Colon (tissue), 2 donors: ENCODE measurements around the gene CTBP2.
"Not testable (repeated sequence)": the region's sequence is repeated elsewhere in the genome, so short reads cannot be mapped to it uniquely, and the experiment has no call there.

ENCODE experiments used
- FAIRE-seq: peaks from 2 replicates; lab custom pipeline; 2012; peaks lifted over from hg19 to GRCh38; lab: Jason Lieb, UNC
- donor health status: control.
- donor health status: control.

Gene CTBP2

DNA sequence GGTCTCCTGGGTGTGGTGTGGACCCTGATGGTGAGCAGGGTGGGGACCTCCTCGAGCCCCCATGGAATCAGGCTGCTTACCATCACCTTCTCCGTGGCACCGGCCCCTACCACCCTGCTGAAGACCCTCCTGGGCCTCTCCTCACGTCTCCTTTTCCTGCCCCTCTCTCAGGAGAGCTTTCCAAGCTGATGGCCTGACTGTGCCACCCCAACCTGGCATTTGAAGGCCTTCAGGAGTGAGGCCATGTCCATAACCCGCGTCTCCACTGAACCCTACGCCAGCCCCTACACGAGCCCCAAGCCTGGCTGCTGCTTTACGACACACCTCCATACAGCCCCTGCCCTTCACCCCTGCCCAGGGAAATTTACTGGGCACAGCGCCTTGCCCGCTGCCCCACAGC is 163.1 kb downstream of the CTBP2 start:
- FAIRE-seq: no peak

DNA sequence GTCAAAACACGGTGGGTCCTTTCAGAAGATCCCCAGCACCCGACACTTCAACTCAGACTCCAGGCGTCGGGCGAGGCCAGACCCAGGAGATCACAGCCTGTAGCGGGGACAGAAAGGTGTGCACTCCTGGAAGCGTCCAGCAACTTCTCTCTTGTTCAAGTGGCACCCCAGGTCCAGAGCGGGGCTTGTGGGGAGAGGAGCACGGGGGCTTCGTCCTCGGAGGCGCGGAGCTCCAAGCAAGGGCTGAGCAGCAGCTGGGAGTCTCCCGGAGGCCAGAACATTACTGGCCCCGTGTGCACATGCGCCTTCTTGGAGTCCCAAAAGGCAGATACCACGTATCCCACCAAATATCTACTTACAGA is 163.5 kb downstream of the CTBP2 start:
- FAIRE-seq: no peak

DNA sequence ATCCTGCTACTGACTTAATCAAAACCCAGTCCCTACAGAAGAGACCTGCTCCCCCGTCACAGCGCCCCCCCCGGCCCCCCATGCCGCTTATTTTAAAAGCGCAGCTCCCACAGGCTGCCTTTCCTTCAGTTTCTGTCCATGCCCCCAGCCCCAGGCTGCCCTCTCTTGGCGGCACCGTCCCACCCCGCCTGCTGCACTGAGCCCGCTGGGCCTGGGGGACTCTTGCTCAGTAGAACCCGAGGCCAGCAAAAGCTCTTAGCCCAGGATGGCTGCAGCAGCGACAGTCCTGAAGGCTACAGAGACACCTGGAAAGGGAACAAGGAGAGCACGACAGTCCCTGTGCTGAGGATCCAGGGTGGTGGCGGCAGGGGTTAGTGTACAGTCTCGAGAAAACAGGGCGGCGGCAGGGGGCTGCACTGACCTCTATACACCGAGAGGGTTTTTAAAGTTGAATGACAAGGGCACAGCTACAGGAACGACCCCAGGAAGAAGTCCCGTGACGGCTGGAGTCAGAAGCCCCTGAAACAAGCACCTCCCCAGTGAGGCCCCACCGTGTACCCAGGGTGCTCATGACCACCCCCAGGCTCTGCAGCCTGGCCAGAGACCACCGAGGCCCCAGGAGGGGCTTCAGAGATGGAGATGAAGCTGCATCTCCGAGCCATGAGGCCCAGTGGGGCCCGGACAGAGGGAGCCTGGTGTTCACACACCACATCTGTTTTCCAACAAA is 164.1 kb downstream of the CTBP2 start:
- no peak for FAIRE-seq

DNA sequence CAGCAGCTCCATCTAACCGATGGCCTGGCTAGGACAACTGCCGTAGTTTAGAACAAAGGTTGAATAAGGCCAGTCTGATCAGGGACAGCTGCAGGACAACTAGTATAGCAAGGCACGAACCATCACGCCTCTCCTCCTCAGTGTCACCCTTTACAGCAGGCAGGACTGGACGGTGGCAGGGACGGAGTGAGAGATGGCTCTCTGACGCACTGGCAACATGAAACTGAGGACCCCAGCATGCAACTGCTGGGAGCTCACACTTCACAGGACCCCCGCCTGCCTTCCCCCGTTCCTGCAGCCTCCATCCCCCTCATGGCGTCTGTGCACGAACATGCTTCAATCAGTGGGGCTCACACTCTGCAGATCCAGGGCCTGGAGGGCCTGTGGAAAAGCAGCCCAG is 164.8 kb downstream of the CTBP2 start:
- no peak for FAIRE-seq

DNA sequence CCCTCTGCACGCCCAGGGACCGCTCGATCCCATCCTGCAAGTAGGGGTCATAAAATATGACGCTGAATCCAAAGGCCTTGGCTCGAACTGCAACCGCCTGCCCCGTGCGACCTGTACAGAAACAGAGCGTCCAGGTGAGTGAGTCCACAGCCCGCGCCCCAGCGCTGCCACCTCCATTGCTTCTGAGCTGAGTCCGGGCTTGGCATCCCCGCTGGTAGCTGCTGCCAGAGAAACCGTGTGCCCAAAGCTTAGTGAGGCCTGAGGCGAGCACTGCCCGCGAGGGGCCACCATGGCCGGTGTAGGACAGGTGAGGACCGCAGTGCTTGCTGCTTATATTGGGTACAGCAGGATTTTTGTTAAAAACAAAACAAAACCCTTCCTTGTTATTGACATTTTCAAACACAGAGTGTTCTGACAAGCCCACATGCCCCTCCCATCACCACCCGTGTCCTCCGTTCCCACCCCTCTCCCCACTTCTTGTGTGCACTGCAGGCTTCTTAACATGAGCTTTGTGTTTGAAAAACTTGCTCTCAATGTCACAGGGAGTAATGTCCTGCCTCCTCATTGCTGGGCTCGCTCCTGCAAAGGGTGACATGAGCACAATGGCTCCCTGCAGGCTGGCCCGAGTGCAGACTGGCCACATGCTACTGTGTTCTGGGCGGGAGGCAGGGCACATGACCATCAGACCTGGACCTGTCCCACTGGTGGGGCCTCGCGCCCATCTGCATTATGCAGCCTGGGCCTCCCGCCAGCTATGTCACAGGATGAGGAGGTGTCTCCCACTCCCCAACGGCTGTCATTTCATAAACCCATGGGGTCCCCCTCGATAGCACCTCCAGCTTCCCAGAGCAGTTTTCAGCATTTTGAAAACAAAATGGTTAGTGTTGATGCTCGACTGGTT is 165.5 kb downstream of the CTBP2 start:
- FAIRE-seq: no peak

DNA sequence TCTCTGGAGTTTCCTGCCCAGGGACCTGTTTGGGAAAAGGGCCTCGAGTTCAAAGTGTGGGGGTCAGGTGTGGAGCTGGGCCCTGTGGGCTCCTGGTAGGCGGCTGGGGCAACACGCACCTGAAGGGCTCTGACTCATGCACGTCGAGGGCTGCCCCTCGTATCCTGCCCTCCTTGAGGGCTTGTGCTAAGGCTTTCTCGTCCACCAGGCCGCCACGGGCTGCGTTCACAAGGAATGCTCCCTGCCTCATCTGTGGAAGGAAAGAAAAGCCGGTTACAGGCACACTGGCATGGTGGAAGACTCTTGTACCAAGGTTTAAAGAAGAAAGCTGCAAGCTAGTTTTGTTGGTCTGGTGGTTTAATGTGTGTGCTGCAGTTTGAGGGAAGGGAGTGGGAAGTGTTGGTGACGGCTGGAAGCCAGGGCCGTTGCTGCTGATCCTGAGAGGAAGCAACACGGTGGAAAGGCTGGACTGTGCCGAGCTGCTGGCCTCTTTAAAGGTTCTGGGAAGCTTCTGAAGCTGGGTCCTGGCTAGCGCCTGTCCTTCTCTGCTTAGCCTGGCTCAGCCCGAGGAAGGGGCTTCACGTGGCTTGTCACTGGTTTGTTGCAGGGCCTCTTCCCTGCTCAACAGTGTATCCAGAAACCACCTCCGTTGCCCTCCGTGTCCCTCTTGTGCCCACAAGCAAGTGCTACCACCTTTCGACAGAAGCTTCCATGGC is 166.5 kb downstream of the CTBP2 start:
- FAIRE-seq: no peak

DNA sequence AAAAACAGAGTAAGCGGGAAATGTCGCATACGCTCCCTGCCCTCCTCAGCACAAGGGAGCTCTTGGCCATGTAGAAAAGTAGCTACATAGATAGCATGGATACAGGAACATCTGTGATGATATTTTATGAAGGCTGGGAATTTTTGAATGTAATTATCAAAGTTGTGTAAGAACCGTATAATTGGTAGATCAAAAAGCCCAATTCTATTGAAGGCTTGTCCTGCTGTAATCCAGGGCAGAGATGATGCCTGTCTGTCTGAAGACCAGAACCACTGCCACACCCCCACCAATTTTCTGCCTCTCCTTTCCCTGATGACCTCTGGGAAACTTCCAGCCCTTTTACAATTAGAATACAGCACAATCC is 167.0 kb downstream of the CTBP2 start:
- FAIRE-seq: no peak

DNA sequence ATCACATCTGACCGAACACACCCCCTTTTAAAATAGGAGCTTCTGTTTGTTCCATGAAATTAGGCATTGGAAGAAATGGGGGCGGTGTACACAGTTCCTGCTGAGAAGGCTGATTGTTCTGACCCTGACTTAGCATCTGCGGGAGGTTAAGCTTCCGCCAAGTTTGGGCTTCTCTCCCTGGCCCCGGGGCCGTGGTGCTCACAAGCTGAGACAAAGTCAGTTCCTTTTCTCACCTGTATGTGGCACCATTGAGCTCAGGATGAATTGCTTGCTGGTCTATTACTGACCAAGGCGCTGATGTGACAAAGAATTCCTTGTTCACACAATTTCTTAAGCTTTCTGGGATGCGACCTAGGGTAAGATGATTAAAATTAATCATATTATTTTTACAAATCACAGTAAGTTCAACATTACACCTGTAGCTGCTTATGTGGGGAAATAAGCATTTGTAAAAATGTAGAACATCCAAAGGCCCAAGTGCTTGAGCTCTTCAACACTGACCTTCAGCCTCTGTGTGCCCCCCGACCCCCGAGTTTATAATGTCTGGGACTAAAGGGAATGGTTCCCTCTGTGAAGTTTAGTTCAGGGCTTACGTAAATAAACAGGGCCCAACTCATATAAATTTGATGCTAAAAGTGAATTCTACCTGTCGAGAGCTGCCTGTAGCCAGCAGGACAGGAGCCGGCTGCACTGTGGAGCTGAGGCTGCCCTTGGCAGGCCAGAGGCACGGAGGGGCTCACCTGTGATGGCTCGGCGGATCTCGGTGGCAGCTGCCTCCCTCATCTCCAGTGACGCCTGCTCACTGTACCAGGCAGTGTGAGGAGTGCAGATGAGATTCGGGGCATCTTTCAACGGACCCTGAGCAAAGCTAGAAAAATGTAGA is 167.7 kb downstream of the CTBP2 start:
- FAIRE-seq: no peak

DNA sequence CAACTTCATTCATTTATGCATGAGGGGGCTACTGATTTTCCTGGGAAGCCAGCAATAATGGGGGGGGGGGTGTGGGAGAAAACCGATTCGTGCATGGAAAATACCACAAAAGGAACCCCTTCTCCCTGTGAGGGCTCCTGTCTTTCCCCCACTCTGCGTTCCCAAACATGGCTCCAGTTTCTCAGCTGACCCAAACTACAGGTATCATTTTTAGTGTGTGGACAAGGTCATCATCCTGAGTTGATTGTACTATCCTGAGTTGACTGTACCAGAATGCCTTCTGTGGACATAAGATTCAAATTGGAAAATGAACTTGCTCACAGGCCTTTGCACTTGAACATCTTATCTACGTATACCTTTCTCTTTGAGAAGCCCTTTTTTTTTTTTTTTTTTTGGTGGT is 168.5 kb downstream of the CTBP2 start:
- no peak for FAIRE-seq

DNA sequence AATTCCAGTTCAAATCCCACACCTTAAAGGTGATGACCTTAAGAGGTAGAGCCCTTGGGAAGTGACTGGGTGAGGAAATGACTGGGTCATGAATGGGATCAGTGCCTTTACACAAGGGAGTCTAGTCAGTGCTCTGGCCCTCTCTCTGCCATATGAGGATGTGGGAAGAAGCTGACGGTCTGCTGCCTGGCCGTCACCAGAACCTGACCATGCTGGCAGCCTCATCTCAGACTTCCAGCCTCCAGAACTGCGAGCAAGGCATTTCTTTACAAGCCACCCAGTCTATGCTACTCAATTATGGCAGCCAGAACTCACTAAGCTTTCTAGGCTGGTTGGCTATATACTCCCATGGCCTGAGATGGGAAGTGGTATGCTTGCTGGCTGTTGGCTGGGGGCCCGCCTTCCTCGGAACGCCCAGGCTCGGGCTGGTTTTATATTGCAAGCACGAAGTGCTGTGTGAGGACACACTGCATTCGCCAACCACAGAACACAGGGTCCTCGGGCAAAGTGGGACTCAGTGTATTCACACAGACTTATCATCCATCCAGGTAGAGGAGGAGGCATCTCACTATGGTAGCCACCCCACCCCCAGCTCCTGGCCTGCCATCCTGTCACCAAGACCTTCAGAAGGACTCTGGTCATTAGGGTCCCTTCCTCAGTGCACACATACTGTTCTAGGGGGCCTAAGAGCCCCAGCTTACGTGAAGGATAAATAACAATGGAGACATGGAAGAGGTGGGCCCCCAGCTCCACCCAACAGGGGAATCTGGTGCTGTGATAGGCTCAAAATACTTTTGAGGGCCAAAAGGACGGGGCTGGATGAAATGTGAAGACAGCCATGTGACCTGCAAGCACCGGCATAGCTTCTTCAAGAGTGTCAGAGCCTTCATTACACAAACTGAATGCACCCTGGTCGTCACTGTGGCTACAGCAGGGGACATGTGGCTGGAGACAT is 169.4 kb downstream of the CTBP2 start:
- no peak for FAIRE-seq

DNA sequence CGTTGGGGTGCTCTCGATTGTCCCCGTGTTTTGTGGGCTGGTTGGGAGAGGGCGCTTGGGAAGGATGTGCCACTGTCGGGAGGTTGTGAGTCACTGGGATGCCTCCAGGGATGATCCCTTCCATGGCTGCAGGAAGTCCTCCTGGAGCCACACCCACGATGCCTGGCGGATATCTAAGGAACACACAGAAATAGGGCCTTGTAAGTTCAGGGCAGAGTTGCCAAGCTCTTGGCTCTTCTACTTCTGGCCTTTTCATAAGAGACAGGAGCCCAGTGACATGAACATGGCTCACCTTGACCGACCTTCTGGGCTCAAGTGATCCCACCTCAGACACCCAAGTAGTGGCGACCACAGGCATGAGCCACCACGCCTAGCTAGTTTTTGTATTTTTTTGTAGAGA is 170.8 kb downstream of the CTBP2 start:
- no peak for FAIRE-seq

DNA sequence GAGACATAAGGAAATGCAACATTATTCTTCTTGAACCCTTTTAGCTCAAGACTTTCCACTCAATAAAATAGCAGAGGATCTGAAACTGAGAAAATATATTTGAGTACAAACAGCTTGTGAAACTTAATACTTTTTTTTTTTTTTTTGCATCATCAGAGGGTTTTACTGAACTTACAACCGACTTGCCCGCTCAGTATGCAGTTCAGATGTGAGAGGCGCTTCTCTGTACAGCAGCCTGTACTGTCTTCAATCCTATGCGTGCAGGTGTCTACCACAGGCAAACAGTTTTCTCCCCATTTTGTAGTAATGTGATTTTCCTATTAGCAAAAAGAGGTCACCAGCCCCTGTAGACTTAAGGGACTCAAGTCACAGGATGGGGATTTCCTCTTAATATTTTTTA is 171.6 kb downstream of the CTBP2 start:
- FAIRE-seq: not testable (repeated sequence)

DNA sequence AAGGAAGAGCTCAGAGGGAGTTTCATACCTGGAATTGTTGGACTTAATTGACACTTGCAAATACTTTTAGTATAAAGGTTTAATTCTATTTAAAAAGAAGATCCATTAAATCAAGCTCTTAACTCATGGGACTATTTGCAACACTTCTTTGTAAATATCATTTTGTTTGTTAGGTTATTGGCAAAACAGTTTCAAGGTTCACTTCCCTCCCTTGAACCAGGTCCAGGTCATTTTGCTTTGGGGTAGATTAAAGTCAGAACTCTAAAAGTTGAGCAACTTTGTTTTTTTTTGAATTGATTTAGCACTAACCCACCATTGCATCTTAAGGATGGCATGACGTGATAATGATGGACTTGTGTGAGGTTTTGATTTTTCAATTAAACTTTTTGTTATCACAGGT is 172.6 kb downstream of the CTBP2 start:
- no peak for FAIRE-seq

DNA sequence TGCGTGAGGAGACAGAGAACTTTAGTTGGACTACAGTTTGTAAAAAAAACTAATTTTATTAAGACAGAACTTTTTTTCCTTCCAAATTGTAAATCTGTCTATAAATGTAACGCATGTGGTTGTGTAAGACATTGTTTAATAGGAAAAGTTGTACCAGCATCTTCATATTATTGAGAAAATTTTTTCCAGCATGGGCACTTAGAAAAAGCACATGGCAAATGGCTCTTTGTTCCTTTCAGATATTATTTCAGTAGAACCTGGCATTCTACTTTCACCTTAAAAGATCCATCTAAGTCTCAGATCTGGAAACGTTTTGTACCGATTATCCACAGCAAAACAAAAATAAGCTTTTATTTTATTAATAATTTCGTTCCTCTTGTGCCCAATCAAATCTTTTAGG is 175.2 kb downstream of the CTBP2 start:
- FAIRE-seq: no peak

DNA sequence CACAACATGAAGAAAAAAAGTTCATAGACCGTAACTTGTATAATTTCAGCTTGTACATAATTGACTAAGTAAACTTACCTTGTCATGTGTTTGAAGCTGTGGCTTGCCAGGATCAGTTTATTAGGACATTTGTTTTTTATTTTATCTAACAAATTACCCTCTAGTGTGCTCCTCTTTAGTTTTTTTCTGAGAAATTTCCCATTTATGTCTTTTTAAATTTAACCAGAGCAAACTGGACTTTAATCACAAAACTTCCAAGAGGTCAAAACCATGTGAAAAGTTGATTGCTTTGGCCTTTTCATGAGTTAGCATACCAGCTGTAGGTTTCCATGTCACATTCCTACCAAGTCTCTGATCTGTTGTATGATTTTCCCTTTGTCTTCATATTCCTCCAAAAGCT is 176.0 kb downstream of the CTBP2 start:
- FAIRE-seq: no peak

DNA sequence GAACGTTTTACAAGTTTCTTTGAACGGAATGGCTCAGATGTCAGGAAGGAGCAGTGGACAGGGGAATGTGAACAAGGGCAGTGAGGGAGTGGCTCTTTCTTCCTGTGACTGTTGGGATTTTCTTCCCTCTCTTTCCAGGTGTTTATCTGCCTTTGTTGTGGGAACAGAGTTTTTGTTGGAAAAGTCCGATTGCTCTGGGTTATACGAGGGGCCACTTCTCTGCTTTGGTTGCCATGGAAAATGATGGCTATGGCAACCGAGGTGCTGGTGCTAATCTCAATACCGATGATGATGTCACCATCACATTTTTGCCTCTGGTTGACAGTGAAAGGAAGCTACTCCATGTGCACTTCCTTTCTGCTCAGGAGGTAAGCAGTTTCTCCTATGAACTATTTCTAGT is 177.0 kb downstream of the CTBP2 start:
- no peak for FAIRE-seq

DNA sequence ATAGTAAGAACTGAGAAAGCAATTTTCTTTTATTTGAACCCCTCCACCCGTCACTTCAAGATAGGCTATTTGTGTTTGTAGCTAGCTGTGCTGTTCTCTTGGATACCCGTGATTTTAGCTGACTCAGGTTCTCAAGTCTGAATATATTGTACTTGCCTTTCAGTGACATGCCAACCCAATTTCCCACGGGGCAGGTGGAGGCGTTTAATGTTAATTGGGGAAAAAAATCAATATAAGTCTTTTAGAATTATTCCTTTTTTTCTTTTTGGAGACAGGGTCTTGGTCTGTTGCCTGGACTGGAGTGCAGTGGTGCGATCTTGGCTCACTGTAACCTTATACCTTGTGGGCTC is 182.0 kb downstream of the CTBP2 start:
- FAIRE-seq: no peak

DNA sequence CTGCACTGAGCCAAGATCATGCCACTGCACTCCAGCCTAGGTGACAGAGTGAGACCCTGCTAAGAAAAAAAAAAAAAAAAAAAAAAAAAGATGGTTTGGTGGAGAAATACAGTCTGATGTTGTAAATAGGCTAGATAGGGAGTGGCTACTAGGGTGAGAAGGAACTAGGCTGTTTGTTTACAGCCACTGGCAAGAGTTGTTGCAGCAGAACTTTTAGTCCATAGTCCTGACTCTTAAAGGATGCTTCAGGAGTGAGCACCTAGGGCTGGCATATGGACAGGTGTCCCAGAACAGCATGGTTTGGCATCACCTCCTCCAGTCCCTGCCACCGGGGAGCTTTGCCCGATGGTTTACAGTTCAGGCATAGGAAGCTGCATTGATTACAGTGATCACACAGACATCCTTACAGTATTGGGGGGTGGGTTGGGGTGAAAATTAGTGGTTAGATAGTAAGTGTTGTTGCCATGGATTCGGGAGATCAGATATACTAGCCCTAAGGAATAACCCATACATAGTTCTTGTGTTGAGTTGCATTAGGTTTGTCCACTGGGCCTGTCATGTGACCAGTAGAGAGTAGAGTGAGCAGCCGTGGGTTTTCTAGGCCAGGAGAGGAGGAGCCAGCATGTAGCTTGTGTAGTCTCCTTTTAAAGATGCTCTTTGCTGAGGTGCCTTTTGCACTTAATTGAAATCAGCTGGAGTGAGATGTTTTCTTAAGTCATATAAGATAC is 182.6 kb downstream of the CTBP2 start:
- no peak for FAIRE-seq

DNA sequence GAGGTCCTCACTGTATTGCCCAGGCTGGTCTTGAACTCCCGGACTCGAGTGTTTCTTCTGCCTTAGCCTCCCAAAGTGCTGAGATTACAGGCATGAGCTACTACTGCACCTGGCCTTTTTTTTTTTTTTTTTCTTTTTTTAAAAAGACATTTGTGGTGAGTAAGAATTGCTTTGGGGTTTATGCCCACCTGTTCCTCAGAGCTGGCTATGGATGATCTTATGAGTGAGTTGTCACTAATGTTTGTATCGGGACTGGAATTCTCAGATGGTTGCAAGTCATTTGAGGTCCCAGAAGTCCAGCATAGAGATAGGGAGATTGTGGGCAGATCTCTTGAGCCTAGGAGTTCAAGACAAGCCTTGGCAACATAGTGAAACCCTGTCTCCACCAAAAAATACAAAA is 183.2 kb downstream of the CTBP2 start:
- no peak for FAIRE-seq

DNA sequence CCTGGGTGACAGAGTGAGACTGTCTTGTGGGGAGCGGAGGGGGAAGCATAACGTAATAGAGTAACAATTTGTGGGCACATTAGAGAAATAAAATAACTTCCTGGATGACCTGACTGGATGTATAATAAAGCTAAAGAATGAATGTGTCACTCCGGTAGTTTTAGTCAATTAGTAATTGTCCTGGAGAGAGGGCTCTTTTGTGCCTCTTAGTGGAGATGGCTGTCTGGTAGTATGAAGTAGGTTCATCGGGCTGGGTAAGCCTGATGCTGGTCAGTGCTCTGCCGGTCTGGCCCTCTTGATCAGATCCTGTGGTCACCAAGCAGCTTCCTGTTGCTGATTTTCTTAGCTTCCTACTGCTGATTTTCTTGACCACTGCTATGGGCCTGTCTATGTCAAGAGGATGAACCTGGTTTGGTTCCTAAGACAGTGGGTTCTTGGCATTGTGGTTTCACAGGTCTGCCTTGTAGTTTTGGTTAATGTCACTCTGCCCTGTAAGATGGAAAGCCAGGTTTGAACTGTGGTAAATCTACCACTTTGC is 184.3 kb downstream of the CTBP2 start:
- no peak for FAIRE-seq
